ENCODE data around the gene IL12RB2. TPM values are rescaled to one million over a fixed set of nuclear protein-coding genes. Genes with fewer than 3 reads are reported as not detected.
"Not testable (repeated sequence)": the region's sequence is repeated elsewhere in the genome, so short reads cannot be mapped to it uniquely, and the experiment has no call there.

The IL12RB2 gene
- total RNA-seq, 1 donor from 2014 or later, result 1.1 TPM

DNA sequence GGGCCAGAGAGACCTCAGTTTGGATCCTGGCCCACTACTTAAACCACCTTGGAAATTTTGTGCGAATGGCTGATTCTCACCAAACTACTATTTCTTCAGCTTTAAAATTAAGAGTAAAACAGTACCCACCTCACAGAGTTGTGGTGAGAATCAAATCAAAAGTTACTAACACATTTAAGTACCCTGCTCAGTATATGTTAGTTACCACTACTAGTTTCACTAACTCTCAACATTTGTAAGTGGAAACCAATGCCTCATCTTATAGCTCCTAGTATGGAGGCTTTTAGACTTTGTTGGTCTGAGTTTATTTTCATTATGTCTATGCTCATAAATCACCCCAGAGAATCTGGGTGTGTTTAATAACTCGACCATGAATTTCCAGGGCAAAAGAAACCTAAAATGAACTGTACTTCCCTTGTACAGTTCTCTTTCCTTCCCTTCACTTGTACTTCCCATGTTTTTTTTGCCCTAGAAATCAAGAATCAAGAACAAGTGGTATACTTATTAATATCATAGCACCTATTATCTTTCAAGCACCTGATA, 134.1 kb downstream of the IL12RB2 start:
- Mint-ChIP-seq H3K27ac (no peak overlapping the region), H3K9me3 (no peaks in the 10 kb centered on the region), H3K4me3 (no peak overlapping the region), H3K27me3 (no peaks in the 10 kb centered on the region), H3K4me1 (peaks cover 1% of the 10 kb centered on the region), H3K36me3 (ENCODE audit: low read depth) (no peaks in the 10 kb centered on the region)
- ChIA-PET POLR2A (interaction anchor here (1.3 kb wide), 1 partner anchor 11 kb away, joined by 5 read pairs; the partner anchor contains the start of gene SERBP1), CTCF (no interaction called here)
- DNase-seq (no peak), ATAC-seq (ENCODE audit: low read depth) (no peak)
- TF ChIP-seq, protein P1, sequence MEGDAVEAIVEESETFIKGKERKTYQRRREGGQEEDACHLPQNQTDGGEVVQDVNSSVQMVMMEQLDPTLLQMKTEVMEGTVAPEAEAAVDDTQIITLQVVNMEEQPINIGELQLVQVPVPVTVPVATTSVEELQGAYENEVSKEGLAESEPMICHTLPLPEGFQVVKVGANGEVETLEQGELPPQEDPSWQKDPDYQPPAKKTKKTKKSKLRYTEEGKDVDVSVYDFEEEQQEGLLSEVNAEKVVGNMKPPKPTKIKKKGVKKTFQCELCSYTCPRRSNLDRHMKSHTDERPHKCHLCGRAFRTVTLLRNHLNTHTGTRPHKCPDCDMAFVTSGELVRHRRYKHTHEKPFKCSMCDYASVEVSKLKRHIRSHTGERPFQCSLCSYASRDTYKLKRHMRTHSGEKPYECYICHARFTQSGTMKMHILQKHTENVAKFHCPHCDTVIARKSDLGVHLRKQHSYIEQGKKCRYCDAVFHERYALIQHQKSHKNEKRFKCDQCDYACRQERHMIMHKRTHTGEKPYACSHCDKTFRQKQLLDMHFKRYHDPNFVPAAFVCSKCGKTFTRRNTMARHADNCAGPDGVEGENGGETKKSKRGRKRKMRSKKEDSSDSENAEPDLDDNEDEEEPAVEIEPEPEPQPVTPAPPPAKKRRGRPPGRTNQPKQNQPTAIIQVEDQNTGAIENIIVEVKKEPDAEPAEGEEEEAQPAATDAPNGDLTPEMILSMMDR (IDR thresholded peaks at IDR 0.05), result no peak
- intact Hi-C loops (cut with micrococcal nuclease), result no loop called here

DNA sequence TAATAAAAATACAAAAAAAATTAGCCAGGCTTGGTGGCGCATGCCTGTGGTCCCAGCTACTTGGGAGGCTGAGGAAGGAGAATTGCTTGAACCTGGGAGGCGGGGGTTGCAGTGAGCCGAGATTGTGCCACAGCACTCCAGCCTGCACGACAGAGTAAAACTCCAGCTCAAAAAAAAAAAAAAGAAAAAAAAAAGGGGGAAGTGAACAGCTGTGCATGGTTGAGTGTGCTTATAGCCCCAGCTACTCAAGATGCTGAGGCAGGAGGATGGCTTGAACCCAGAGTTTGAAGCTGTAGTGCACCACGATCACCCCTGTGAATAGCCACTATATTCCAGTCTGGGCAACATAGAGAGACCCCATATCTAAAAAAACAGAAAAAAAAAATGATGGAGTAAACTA, 138.3 kb downstream of the IL12RB2 start:
- H3K4me3 Mint-ChIP-seq; H3K27ac Mint-ChIP-seq; H3K4me1 Mint-ChIP-seq; H3K27me3 Mint-ChIP-seq; DNase-seq; intact Hi-C loops (cut with micrococcal nuclease); H3K36me3 Mint-ChIP-seq (ENCODE audit: low read depth); CTCF ChIA-PET; H3K9me3 Mint-ChIP-seq: not testable (repeated sequence)
- ATAC-seq (ENCODE audit: low read depth), result peak; percentile 42
- POLR2A ChIA-PET, result interaction anchor here (0.7 kb wide), 1 partner anchor 71 kb away, joined by 3 read pairs; no protein-coding TSS in a partner anchor

Other genes starting within 250 kb of the IL12RB2 start
- not detected in 2 replicates for gene C1orf141, start 172.9 kb upstream of the IL12RB2 start, total RNA-seq
- gene IL23R, start 141.4 kb upstream of the IL12RB2 start, total RNA-seq, result not detected in 2 replicates
- 222 and 232 TPM in 2 replicates for gene SERBP1, start 122.5 kb downstream of the IL12RB2 start, total RNA-seq

Measured in activated B cell treated with CpG ODN at 0.5 μM for 24 hours (primary cell).